IPS-18a (cell line): ENCODE results near the gene ZNF726.
"Not testable (repeated sequence)": the region's sequence is repeated elsewhere in the genome, so short reads cannot be mapped to it uniquely, and the experiment has no call there.

ENCODE experiments used
- H3K27ac ChIP-seq: one replicate; pipeline ENCODE4 v1.5.1; 2013; ENCODE audit warnings: low read length
- H3K27me3 ChIP-seq: one replicate; pipeline ENCODE4 v1.6.1; 2013; ENCODE audit warnings: mild to moderate bottlenecking, low read length; ENCODE audit not compliant: control insufficient read depth, insufficient read depth
- H3K36me3 ChIP-seq: one replicate; pipeline ENCODE4 v1.6.1; 2013; ENCODE audit warnings: low read depth, low read length; ENCODE audit not compliant: control insufficient read depth
- H3K4me1 ChIP-seq: one replicate; pipeline ENCODE4 v1.6.1; 2013; ENCODE audit warnings: low read depth, low read length; ENCODE audit not compliant: control insufficient read depth
- H3K4me3 ChIP-seq: one replicate; pipeline ENCODE4 v1.5.1; 2013; ENCODE audit warnings: low read length
- H3K9ac ChIP-seq: one replicate; pipeline ENCODE4 v1.6.1; 2013; ENCODE audit warnings: mild to moderate bottlenecking, low read length, moderate library complexity
- H3K9me3 ChIP-seq: one replicate; pipeline ENCODE4 v1.6.1; 2013; ENCODE audit warnings: low read depth, low read length; ENCODE audit not compliant: control insufficient read depth

The ZNF726 gene

DNA sequence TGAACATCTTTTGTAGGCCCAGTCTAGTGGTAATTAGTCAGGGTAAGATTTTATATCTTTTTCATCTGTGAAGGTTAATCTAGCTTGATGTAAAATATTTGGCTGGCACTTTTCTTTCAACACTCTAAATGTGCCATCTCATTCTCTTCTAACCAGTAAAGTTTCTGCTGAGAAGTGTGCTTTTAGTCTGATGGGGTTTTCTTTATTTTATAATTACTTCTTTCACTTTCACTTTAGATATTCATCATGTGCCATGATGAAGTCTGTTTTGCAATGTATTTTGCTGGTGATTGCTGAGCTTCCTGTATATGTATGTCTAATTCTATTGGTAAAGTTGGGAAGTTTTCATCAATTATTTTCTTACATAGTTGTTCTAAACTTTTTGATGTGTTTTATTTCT is 31.9 kb downstream of the ZNF726 start:
- H3K9ac ChIP-seq, result no peak overlapping the region
- no peak overlapping the region for H3K4me3 ChIP-seq
- H3K27me3 ChIP-seq, result no peaks in the 10 kb centered on the region
- H3K4me1 ChIP-seq, result no peaks in the 10 kb centered on the region
- peaks cover 75% of the 10 kb centered on the region for H3K9me3 ChIP-seq
- no peak overlapping the region for H3K27ac ChIP-seq
- no peaks in the 10 kb centered on the region for H3K36me3 ChIP-seq

DNA sequence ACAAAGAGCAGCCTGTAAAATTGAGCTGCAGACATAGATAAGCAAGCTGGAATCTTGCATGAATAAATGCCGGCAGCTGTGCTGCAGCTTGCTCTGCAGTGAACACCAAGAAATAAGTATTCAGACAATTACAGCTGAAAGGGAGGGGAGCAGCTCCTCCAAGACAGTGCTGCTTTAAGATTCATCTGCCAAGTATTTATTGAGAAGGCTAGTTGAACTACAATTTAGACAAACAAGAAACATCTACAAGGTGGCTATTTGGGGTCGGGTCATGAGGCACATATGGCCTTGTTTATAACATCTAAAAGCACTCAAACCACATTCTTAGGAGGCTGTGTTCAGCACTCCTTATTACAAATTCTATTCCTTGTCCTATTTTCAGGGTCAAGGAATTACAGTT is 34.9 kb downstream of the ZNF726 start:
- Histone ChIP-seq H3K9ac (no peak overlapping the region), H3K27me3 (no peaks in the 10 kb centered on the region), H3K4me3 (no peak overlapping the region), H3K36me3 (no peaks in the 10 kb centered on the region), H3K9me3 (peaks cover 75% of the 10 kb centered on the region), H3K27ac (no peak overlapping the region), H3K4me1 (no peaks in the 10 kb centered on the region)

DNA sequence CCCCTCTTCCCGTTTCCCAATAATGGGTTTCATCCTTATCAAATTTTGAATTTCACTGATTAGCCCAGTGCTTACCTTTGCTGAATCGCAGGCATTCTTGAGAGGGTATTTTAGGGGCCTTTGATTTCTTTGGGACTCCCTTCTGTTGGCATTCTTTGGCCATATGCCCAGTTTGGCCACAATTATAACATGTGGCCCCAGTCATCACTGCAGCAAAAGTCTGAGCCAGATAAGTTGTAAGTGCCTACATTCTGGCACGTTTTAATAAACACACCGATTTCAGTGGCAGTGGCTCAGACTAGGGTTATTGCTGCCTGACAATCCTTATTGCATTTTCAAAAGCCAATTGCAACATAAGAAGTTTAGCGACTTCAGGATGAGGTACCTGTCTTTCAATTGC is 41.4 kb downstream of the ZNF726 start:
- Histone ChIP-seq H3K4me1 (no peaks in the 10 kb centered on the region), H3K9me3 (peaks cover 85% of the 10 kb centered on the region), H3K4me3 (no peak overlapping the region), H3K36me3 (no peaks in the 10 kb centered on the region), H3K27ac (no peak overlapping the region), H3K9ac (no peak overlapping the region), H3K27me3 (no peaks in the 10 kb centered on the region)

DNA sequence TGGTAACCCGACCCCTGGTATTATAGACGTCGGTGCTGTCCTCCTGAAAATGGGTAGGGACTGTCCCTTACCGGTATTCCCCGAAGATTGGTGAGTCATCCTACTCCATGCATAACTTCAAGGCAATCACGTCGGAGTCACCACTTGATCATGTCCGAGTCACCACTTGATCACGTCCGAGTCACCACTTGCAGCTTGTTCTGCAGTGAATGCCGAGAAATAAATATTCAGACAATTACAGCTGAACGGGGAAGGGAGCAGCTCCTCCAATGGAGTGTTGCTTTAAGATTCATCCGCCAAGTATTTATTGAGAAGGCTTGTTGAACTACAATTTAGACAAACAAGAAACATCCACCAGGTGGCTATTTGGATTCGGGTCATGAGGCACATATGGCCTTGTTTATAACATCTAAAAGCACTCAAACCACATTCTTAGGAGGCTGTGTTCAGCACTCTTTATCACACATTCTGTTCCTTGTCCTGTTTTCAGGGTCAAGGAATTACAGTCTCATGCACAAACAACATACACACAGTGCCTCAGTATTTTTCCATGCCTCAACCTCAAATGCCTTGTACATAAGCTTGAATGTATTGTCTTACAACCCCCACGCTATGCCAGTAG is 43.1 kb downstream of the ZNF726 start:
- Histone ChIP-seq H3K9me3 (peaks cover 82% of the 10 kb centered on the region), H3K36me3 (no peaks in the 10 kb centered on the region), H3K9ac (no peak overlapping the region), H3K4me3 (no peak overlapping the region), H3K27ac (no peak overlapping the region), H3K27me3 (no peaks in the 10 kb centered on the region), H3K4me1 (no peaks in the 10 kb centered on the region)

DNA sequence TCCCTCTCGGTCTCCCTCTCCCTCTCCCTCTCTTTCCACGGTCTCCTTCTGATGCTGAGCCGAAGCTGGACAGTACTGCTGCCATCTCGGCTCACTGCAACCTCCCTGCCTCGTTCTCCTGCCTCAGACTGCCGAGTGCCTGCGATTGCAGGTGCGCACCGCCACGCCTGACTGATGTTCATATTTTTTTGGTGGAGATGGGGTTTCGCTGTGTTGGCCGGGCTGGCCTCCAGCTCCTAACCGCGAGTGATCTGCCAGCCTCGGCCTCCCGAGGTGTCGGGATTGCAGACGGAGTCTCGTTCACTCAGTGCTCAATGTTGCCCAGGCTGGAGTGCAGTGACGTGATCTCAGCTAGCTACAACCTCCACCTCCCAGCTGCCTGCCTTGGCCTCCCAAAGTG is 48.7 kb downstream of the ZNF726 start:
- peaks cover 60% of the 10 kb centered on the region for H3K9me3 ChIP-seq
- not testable (repeated sequence) for H3K36me3 ChIP-seq, H3K27me3 ChIP-seq, H3K27ac ChIP-seq, H3K4me3 ChIP-seq, H3K4me1 ChIP-seq, H3K9ac ChIP-seq

DNA sequence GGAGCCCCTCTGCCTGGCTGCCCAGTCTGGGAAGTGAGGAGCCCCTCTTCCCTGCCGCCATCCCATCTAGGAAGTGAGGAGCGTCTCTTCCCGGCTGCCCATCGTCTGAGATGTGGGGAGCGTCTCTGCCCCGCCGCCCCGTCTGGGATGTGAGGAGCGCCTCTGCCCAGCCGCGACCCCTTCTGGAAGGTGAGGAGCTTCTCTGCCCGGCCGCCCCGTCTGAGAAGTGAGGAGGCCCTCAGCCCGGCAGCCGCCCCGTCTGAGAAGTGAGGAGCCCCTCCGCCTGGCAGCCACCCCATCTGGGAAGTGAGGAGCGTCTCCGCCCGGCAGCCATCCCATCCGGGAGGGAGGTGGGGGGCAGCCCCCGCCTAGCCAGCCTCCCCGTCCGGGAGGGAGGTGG is 49.2 kb downstream of the ZNF726 start:
- not testable (repeated sequence) for H3K4me3 ChIP-seq, H3K4me1 ChIP-seq, H3K9ac ChIP-seq, H3K36me3 ChIP-seq, H3K27me3 ChIP-seq, H3K27ac ChIP-seq
- H3K9me3 ChIP-seq, result peaks cover 61% of the 10 kb centered on the region

DNA sequence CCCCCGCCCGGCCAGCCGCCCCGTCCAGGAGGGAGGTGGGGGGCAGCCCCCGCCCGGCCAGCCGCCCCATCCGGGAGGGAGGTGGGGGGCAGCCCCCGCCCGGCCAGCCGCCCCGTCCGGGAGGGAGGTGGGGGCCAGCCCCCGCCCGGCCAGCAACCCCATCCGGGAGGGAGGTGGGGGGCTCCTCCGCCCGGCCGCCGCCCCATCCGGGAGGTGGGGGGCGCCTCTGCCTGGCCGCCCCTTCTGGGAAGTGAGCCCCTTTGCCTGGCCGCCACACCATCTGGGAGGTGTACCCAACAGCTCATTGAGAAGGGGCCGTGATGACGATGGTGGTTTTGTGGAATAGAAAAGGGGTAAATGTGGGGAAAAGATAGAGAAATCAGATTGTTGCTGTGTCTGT is 49.6 kb downstream of the ZNF726 start:
- peaks cover 63% of the 10 kb centered on the region for H3K9me3 ChIP-seq
- H3K27ac ChIP-seq, H3K4me1 ChIP-seq, H3K9ac ChIP-seq, H3K36me3 ChIP-seq, H3K4me3 ChIP-seq, H3K27me3 ChIP-seq: not testable (repeated sequence)

DNA sequence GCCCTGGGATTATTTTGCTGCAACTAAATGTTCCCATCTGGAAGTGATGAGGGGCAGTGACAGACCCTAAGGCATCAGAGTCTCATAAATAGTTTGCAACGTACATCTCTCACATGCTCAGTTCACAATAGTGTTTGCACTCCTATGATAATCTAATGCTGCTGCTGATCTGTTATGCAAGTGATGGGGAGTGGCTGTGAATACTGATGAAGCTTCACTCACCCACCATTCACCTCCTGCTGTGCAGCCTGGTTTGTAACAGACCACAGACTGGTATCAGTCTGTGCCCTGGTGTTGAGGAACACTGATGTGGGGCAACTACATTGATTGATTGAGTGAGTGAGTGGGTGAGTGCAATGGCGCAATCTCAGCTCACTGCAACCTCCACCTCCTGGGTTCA is 54.9 kb downstream of the ZNF726 start:
- H3K9me3 ChIP-seq, result peaks cover 68% of the 10 kb centered on the region
- no peaks in the 10 kb centered on the region for H3K4me1 ChIP-seq
- H3K27me3 ChIP-seq, result no peaks in the 10 kb centered on the region
- no peaks in the 10 kb centered on the region for H3K36me3 ChIP-seq
- H3K9ac ChIP-seq, result no peak overlapping the region
- H3K27ac ChIP-seq, result no peak overlapping the region
- no peak overlapping the region for H3K4me3 ChIP-seq

DNA sequence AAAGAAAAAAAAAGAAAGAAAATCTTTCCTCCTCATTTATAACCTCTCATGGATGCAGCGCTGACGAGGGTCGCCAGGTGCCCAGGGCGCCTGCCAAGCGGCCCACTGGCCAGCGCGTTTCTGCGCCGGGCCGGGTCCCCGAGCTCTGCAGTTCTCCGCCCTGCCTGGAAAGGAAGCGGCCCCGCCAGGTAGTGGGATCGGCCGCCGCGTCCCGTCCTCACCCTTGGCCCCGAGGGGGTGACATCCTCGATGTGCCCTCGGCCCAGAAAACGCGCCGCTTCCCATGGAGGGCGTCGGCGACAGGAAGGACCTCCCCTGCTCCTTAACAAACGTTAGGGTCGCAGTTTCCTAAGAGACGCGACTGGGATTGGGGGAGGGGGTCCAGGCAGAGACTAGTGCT is 56.9 kb downstream of the ZNF726 start:
- no peaks in the 10 kb centered on the region for H3K36me3 ChIP-seq
- no peak overlapping the region for H3K27ac ChIP-seq
- H3K9ac ChIP-seq, result no peak overlapping the region
- no peaks in the 10 kb centered on the region for H3K4me1 ChIP-seq
- H3K27me3 ChIP-seq, result no peaks in the 10 kb centered on the region
- no peak overlapping the region for H3K4me3 ChIP-seq
- peaks cover 61% of the 10 kb centered on the region for H3K9me3 ChIP-seq

DNA sequence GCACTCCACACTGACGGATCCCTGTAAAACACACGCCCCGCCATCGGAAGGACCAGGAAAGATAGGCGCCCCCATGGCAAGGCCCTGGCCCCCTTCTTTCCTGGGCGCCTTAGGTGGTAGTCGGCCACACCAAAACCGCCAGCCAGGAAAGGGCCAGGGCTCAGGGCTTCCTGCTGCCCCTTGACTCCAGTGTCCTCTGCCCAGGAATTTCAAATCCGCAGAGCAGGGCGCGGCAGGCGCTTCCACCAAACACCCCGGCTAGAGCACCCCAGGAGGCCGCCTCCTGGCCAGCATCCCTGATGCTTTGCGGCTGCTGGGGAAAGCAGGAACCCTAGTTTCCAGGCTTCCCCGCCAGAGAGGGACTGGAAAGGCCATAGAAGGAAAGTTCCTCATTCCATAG is 57.5 kb downstream of the ZNF726 start:
- no peak overlapping the region for H3K27ac ChIP-seq
- H3K36me3 ChIP-seq, result no peaks in the 10 kb centered on the region
- H3K9ac ChIP-seq, result no peak overlapping the region
- peaks cover 56% of the 10 kb centered on the region for H3K9me3 ChIP-seq
- H3K4me3 ChIP-seq, result no peak overlapping the region
- H3K27me3 ChIP-seq, result no peaks in the 10 kb centered on the region
- no peaks in the 10 kb centered on the region for H3K4me1 ChIP-seq

DNA sequence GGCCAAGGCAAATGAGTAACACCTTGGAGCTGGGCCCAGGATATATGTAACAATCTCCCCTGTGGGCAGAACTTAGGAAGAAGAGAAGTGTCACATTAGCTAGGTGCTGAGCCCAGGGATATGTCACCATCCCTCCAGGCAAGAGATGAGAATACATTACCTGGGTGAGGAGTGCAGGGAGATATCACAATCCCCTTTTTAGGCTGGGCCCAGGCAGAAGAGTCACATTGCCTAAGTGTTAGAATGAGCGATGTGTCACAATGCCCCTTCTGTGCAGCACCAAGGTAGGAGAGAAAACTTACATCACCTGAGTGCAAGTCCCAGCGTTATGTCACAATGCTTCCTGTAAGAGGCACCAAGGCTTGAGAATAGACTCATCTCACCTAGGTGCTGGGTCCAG is 60.3 kb downstream of the ZNF726 start:
- Histone ChIP-seq H3K9ac (no peak overlapping the region), H3K27ac (no peak overlapping the region), H3K9me3 (peaks cover 54% of the 10 kb centered on the region), H3K27me3 (no peaks in the 10 kb centered on the region), H3K4me1 (no peaks in the 10 kb centered on the region), H3K4me3 (no peak overlapping the region), H3K36me3 (no peaks in the 10 kb centered on the region)

DNA sequence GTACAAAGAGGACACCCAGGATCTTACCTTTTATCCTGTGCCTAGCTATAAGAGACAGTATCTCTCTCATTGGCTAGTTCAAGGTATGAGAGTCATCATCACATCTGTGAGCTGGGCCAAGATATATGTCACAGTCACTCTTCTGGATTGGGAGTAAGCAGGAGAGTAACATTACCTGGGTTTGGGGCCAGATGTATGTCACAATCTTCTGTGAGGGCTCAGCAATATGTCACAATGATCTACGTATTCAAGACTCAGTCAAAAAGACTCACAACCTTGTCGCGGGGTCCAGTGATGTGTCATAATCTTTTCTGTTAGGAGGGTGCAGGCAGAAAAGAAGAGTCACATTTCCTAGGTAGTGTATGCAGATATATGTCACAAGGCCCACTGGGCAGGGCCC is 61.9 kb downstream of the ZNF726 start:
- H3K9me3 ChIP-seq, result peaks cover 55% of the 10 kb centered on the region
- not testable (repeated sequence) for H3K4me1 ChIP-seq, H3K9ac ChIP-seq, H3K36me3 ChIP-seq, H3K27me3 ChIP-seq, H3K4me3 ChIP-seq, H3K27ac ChIP-seq
